Measurements from ENCODE around the gene IGFBP5.

IGFBP5 gene, protein sequence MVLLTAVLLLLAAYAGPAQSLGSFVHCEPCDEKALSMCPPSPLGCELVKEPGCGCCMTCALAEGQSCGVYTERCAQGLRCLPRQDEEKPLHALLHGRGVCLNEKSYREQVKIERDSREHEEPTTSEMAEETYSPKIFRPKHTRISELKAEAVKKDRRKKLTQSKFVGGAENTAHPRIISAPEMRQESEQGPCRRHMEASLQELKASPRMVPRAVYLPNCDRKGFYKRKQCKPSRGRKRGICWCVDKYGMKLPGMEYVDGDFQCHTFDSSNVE

DNA sequence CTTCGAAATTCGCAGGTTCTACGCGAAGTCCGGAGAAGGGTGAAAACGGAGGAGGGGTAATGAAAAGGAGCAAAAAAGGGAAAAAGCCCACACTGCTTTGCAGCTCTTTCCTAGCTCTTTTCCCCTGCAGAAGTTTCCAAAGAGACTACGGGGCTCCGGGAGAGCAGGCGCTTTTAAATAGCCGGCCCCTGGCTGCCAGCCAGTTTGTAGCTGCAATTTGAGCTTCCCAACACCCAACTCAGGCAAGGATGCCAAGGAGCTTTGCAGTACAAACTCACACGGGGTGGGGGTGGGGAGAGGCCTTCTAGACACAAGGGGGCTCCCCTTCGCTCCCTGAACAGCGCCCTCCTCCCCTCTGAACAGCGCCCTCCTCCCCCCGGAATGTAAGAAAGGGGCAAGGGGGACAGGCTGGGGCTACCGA lies at the start of gene IGFBP5:
Gene IGFBP5, minus strand, starts transcription at position 149 of the 421 bp plus-strand sequence. CDS start 774 bp downstream, outside the sequence.
- peak within 1 kb of the TSS; percentile 67 to 71 for H3K4me3 ChIP-seq
- H3K27me3 ChIP-seq, result no peaks in the 10 kb centered on the region
- peak within 1 kb of the TSS; percentile 86 to 88 for H3K27ac ChIP-seq
- no peaks in the 10 kb centered on the region for H3K9me3 ChIP-seq
- DNase-seq, result peak; percentile 89 to 96
- TF ChIP-seq, protein P1, sequence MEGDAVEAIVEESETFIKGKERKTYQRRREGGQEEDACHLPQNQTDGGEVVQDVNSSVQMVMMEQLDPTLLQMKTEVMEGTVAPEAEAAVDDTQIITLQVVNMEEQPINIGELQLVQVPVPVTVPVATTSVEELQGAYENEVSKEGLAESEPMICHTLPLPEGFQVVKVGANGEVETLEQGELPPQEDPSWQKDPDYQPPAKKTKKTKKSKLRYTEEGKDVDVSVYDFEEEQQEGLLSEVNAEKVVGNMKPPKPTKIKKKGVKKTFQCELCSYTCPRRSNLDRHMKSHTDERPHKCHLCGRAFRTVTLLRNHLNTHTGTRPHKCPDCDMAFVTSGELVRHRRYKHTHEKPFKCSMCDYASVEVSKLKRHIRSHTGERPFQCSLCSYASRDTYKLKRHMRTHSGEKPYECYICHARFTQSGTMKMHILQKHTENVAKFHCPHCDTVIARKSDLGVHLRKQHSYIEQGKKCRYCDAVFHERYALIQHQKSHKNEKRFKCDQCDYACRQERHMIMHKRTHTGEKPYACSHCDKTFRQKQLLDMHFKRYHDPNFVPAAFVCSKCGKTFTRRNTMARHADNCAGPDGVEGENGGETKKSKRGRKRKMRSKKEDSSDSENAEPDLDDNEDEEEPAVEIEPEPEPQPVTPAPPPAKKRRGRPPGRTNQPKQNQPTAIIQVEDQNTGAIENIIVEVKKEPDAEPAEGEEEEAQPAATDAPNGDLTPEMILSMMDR (IDR thresholded peaks at IDR 0.05), result peak in 1 of 2 experiments; percentile 6
- no peaks in the 10 kb centered on the region for H3K36me3 ChIP-seq
- intact Hi-C loops (cut with DNase I; ENCODE audit: low total_unique reads), result loop anchor here (5.0 to 10.0 kb wide), 4 partner anchors 289 to 1017 kb away; no protein-coding TSS in a partner anchor
- H3K4me1 ChIP-seq, result peaks cover 0 to 53% (median 44%) of the 10 kb centered on the region in 4 donors

DNA sequence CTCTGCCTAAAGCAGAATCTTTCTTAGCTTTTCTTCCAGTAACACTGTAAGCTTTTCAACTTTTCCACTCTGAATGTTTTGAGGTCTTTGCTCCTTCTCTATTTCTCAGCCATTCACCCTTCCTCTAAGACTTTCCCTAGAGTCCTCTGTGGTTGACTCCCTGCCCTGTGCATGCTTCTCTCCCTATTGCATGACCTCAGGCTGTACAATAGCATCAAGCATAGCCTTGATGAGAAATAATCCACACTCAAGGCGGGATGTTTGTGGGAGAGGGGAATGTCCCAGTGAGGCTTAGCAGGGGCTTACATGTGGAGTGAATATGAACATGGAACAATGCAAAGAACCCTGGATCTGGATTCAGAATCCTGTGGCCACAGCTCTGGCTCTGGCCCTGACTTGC lies 48.4 kb upstream of the IGFBP5 start:
- H3K9me3 ChIP-seq, result no peaks in the 10 kb centered on the region
- H3K4me3 ChIP-seq, result no peak overlapping the region
- no peak for DNase-seq
- peaks cover 0 to 13% (median 6%) of the 10 kb centered on the region in 4 donors for H3K4me1 ChIP-seq
- no peak overlapping the region for H3K27ac ChIP-seq
- no peaks in the 10 kb centered on the region for H3K27me3 ChIP-seq
- H3K36me3 ChIP-seq, result no peaks in the 10 kb centered on the region
- TF ChIP-seq, protein P1 (IDR thresholded peaks at IDR 0.05), result no peak
- intact Hi-C loops (cut with DNase I; ENCODE audit: low total_unique reads), result no loop called here

DNA sequence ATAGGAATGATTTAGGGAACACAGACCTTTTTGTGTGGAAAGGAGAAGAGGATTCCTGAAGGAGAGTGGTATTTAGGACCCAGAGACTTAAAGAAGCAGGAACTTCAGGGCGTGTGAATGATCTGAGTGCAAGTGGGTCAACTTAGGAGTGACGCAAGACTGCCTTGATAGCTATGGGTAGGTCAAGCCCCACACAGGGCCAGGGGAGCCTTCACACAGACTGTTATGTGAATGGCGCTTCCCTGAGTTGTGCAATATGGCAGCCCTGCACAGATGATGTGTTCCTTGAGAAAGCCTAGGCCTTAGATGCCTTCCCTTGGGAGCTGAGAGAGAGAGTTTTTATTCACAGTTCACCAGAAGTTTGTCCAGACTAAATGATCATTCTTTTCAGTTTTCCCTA lies 47.1 kb upstream of the IGFBP5 start:
- TF ChIP-seq, protein P1 (IDR thresholded peaks at IDR 0.05), result no peak
- H3K4me3 ChIP-seq, result no peak overlapping the region
- peaks cover 0 to 13% (median 6%) of the 10 kb centered on the region in 4 donors for H3K4me1 ChIP-seq
- DNase-seq, result peak in 1 of 2 donors; percentile 58
- no peaks in the 10 kb centered on the region for H3K27me3 ChIP-seq
- H3K36me3 ChIP-seq, result no peaks in the 10 kb centered on the region
- H3K9me3 ChIP-seq, result no peaks in the 10 kb centered on the region
- no peak overlapping the region for H3K27ac ChIP-seq
- intact Hi-C loops (cut with DNase I; ENCODE audit: low total_unique reads), result no loop called here

DNA sequence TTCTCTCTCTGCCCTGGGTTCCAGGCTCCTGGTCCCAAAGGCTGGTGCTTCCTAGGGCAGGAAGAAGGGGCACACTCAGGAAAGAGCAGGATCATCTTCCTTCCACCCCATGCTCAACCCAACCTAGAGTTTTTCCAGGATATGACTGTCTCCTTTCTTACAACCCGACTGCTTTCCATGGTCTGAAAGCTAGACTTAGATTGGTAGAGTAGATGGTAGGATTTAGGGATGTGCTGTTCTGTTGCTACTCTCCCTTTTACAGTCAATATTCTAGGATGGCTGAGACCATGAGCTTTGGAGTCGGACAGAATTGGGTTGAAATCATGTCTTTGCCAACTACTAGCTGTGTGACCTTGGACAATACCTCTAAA lies 45.9 kb upstream of the IGFBP5 start:
- H3K27ac ChIP-seq, result no peak overlapping the region
- intact Hi-C loops (cut with DNase I; ENCODE audit: low total_unique reads), result no loop called here
- TF ChIP-seq, protein P1 (IDR thresholded peaks at IDR 0.05), result no peak
- no peak for DNase-seq
- H3K4me1 ChIP-seq, result peaks cover 0 to 13% (median 6%) of the 10 kb centered on the region in 4 donors
- H3K4me3 ChIP-seq, result no peak overlapping the region
- H3K9me3 ChIP-seq, result no peaks in the 10 kb centered on the region
- H3K36me3 ChIP-seq, result no peaks in the 10 kb centered on the region
- H3K27me3 ChIP-seq, result no peaks in the 10 kb centered on the region

DNA sequence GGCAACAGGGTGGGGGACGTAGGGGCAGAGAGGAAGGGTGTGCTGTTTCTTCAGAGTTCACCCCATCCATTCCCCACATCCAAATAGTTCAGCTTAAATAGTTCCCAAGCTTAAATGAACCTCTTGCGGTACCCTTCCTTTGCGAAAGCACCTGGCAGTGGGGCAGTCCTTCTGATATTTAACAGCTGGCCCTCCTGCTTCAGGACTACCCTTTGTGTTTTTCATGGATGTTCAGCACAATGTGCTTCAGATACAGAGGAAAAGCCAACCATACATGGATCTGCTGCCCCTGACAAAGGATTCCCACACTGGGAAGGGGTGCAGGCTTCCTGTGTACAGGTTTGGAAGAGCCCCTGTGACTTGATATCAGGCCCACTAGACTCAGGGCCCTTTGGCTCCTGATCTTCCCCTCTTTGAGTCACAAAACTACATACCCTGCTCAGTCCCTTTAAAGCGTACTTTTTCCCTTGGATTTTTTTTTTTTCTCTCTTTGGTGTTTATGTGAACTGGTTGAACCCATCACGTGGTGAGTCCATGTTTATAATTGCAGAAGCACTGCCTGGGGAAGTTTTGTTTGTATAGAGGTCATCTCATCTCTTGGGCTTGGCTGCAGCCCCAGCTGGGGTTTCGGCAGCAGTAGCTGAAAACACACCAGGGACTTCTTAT lies 45.3 kb upstream of the IGFBP5 start:
- TF ChIP-seq, protein P1 (IDR thresholded peaks at IDR 0.05), result no peak
- Histone ChIP-seq H3K36me3 (no peaks in the 10 kb centered on the region), H3K4me1 (peaks cover 0 to 13% (median 6%) of the 10 kb centered on the region in 4 donors), H3K27me3 (no peaks in the 10 kb centered on the region), H3K4me3 (no peak overlapping the region), H3K27ac (no peak overlapping the region), H3K9me3 (no peaks in the 10 kb centered on the region)
- DNase-seq, result no peak
- intact Hi-C loops (cut with DNase I; ENCODE audit: low total_unique reads), result no loop called here

Data from tibial artery (tissue), 4 donors.